Stimulated activated CD8-positive, alpha-beta memory T cell treated with anti-CD3 and anti-CD28 coated beads, Interleukin-15, amount 100 ng/mL, for 24 hours (primary cell): ENCODE measurements around the gene PLCB2.

Source experiments
- DNase-seq: peaks from one replicate; pipeline ENCODE4 v3.0.0-alpha.2; 2020; ENCODE audit warnings: low read depth

PLCB2 gene

DNA sequence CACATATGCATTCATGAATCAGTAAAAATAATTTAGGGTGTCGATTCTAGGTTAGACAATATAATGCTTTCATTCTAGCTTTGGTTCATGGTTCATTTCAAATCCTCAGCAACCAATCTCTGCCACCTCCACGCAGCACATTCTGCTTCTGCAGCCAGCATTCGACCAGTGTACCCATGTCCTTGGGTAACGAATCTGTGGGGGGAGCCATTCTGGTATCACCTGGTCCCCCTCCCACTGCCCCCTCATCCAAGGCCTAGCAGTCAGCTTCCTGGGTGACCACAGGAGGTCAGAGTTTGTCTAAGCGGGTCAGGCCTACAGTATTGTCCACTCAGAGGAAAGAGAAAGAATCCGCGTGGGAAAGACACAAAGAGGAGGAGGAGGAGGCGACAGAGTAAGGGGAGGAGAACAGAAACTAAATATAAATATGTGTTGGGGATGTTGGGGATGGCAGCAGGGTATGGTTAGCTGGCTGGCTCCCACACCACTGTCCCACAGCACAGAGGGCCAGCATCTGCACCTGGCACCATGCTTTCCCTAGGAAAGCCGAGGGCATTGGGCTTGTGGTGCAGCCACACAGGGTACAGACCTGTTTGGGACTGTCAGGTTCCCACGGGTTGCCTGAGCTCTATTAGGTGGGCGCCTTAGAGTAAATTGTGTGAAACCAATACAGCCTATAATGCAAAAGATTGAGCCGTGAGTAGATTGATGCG is 56.8 kb downstream of the PLCB2 start:
- no peak for DNase-seq

DNA sequence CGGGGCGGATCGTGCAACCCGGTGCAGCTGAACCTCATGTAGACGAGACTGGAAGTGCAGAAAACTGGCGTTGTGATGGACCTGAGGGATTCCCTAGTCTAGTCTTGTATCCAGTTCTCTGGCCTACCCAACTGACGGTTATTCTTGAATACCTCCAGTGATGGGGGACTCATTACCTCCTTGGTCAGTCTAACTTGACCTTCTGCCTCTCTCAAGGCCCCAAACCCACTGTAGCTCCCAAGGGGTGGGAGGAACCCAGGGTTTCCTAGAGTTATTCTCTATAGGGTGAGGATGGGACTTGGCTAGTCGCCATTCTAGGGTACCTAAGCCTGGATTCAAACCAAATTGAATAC is 57.5 kb downstream of the PLCB2 start:
- no peak for DNase-seq

DNA sequence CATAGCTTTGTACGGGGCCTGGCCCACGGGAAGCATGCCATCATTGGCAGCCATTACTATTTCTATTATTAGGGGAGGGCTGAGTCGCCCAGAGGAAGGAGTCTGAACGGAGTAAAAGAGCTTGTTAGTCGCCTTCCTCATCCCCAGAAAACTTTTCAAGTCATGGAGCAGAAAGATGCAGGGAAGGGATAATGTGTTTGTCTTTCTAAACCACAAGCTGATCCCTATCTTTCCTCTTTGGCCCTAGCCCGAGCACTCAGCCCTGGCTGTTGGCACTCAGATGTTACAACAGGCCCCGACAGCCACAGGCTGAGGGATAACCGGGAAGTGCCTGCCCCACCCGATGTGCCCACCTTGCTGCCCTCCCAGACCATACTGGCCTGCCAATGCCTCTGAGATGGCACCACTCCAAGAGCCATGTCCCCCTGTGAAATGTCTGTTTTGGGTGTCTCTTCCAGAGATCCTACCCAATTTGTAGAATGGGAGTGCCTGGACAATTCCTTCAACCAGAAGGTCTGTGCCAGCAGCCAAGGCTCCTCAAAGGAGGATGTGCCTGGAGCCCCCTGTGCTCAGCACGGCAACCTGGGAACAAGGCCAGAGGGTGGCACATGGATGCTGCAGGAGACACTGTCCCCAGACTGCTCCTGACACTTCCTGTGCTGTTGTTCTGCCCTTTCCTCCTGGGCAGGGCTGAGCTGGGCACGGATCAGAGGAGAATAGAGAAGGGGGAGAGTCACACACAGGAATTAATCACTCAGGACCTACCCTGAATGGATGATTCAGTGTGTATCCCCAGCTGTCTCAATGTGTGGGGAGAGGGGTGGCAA is 58.0 kb downstream of the PLCB2 start:
- DNase-seq = no peak

DNA sequence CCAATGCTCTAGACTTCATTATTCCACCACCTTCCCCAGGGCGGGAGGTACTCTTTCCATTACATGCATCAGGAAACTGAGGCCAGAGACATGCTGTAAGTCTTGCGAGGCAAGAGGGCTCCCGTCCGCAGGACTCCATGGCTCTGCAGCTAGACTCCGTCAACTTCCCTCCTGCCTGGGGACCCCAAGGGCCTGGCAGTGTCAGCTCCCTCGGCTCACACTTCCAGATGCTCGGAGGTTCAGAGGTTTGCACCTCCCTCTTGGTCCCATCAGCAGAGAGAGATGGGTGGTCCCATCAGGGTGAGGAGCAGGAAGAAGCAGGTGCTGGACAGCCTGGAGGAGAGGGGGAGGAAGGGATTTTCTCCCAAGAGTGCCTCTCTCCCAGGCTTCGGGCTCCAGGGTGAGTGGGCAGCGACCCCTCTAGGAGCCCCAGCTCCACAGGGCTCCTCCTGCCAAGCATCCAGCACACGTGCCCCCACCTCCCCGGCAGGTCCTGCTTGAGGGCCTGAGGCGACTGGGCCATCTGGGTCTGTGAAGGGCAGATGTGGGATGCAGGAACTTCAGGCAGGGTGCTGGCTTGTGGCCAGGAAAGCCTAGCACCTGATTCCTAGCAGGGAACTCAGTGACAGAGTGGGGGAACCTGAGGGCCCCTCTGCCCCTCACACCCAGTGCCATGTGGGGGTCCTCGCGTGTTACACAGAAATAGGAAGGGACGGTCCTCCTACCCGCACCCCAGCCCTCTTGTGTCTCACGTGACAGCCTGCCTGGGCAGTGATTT is 59.5 kb downstream of the PLCB2 start:
- no peak for DNase-seq

DNA sequence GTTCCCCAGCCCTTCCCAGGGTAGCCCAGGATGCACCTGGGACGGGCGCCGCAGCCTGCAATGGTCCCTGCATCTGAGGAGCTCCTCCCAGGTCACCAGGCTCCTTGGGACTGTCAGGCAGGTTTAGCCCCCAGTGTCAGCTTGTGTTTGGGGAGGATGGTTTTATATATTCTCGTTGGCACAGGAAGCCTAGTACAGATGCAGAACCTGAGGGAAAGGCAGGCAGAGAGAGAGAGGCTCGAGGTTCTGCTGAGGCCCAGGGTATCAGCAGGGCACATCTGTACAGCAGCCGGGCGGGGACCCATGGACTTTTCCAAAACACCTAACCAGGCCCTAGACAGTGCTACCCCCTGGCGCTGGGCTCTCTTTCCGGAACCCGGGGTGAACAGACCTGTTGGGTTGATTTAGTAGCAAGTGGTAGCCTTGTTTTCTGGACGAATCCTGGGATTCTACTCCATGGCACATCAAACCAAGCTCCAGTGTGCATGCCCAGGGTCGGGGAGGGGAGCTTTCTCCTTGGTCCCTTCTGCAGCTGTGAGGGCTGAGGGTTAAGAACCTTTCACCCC is 60.2 kb downstream of the PLCB2 start:
- no peak for DNase-seq

DNA sequence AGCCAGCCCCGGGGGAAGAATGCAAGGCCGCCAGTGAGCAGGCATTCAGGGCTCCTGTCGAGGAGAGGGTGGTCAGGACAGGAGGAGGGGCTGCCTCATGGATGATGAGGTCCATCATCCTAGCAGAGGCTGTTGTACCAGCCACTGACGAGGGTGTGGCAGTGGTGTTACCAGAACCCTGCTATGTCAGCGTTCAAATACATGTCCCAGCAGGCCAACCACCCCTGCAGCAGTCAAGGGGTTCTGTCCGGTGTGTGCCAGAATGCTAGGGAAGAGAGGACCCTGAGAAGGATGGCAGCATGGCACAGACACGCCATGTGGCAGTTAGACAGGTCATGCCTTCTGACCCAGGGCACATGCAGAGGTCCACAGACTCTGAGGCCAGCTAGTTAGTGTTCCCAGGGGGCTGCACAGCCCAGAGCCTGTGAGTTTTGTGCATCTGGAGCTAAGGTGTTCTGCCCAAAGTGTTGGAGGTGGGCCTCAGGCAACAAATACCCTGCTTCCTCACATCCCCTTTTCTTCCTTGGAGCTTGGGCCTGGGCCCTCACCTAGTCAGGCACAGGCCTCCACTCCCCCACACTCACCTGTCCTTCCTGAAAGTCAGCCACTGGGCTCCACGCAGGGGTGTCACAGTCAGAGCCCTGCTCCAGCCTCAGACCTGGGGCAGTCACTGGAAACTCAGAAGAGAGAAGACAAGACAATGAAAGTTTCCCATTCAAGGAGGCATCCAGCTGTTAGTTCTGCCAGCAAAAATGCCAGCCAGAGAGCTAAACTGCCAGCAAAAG is 61.0 kb downstream of the PLCB2 start:
- no peak for DNase-seq

DNA sequence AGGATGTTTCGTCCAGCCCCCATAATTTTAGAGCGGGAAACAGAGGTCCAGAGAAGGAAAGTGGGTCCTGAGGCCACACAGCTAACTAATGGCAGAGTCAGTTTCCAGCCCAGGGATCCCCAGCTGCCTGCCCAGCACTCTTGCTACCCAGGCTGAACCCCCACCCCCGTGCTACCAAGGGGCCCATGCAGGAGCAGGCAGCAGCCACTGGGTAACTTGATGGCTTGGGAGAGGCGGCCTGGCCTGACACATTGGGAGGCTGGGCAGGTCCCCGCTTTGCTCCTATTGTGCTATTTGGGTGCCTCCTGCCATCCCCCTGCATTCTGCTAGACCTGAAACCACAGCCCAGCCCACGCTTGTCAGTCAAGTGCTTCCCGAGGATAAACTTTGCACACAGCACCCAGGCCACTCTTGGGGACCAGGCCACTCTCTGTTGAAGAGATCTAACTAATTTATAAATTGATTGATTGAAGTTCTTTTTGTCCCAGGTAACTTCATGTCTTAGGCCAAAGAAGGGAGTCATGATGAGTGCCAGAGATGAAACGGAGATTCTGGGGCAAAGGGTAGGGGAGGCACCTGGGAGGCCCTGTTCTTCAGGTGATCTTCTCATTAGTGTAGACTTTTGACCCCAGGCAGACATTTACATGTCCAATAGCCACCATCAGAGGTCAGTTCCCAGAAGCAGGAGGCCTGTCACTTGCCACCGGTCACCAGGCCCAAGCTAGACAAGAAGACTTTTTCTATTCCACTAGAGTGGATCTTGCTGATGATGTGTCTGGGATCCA is 61.9 kb downstream of the PLCB2 start:
- DNase-seq = no peak

DNA sequence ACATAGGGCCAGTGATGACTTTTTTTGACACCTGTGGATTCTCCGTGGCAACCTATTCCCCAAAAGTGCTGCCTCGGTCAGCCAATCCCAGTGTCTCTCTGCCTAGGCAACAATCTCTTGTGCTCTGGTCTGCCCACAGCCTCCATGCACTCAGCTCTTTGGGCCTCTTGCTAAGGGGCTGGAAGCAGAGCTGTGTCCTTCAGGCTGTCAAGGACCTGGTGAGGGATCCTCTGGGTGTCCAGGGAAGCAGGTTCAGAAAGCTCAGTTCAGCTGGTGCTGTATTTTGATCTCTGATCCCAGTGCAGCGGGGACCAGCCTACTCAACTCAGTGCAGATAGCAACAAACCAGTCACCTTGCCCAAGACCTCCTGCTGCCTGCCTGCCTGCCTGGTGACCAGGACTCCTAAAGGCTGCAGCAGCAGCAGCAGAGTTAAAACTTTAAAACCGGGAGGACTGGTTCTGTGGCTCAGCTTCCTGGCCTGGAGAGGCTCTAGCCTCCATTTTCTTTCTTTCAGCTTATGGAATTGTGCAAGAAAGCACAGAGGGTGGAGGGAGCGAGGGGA is 62.7 kb downstream of the PLCB2 start:
- DNase-seq = no peak

DNA sequence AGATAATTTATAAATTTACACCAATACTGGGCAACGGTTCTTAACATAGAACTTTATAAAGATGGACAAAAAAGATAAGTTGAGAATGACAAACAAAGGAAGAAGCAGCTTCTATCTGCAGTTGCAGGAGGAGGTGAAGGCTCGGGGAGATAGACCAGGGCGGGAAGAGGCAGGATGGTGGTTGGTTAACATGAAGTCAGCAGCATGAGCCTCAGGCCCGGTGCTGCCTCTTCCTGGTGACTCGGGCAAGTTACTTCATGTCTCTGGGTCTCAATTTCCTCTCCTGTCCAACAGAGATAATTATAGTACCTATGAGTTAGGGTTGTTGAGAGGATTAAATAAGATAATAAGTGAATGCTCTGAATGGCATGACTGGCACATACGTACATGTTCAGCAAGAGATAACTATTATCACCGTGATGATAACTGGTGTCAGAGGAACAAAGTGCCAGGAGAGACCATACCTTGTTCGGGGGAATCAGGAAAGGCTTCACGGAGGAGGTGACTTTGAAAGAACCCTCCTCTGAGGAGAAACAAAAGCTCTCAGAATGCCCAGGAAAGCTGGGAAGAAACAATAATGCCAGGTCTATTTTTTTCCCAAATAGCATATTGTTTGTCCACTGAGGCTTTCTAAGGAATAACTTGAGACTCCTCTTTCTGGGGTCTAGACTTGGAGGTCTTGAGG is 64.5 kb downstream of the PLCB2 start:
- no peak for DNase-seq

DNA sequence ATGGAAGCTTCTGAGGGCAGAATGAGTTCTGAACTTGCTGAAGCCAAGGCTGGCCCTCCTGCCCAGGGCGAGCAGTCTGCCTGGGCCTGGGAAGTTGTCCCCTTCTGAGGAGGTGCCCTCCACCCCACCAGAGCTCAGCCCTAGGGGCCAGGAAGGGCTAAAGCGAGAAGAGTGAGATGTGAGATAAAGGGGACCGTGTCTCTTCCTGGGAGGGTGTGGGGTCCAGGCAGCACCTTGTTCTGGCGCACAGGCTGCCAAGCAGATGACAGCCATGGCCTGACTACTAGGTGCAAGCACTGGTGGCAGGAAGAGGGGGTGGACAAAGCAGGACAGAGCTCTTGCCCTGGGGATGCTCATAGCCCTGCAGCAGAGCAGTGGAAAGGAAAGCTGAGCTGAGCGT is 65.1 kb downstream of the PLCB2 start:
- DNase-seq = no peak

DNA sequence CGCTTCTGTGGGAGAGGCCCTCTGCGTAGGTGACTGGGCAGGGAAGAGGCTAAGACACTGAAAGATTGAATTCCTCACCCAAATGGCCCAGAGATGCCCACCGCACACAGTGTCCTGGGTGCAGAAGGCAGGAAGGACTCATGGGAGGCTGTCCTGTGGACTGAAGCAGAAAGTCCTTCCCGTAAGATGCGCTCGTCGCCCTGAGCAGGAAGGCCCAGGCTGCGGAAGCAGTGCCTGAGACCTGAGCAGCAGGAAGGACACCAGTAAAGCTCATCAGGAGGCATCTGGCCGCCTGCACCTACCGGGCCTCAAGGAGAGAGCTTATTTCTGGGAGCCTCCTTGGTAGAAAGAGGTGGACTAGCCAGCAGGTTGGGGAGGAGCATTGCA is 65.5 kb downstream of the PLCB2 start:
- DNase-seq = no peak

DNA sequence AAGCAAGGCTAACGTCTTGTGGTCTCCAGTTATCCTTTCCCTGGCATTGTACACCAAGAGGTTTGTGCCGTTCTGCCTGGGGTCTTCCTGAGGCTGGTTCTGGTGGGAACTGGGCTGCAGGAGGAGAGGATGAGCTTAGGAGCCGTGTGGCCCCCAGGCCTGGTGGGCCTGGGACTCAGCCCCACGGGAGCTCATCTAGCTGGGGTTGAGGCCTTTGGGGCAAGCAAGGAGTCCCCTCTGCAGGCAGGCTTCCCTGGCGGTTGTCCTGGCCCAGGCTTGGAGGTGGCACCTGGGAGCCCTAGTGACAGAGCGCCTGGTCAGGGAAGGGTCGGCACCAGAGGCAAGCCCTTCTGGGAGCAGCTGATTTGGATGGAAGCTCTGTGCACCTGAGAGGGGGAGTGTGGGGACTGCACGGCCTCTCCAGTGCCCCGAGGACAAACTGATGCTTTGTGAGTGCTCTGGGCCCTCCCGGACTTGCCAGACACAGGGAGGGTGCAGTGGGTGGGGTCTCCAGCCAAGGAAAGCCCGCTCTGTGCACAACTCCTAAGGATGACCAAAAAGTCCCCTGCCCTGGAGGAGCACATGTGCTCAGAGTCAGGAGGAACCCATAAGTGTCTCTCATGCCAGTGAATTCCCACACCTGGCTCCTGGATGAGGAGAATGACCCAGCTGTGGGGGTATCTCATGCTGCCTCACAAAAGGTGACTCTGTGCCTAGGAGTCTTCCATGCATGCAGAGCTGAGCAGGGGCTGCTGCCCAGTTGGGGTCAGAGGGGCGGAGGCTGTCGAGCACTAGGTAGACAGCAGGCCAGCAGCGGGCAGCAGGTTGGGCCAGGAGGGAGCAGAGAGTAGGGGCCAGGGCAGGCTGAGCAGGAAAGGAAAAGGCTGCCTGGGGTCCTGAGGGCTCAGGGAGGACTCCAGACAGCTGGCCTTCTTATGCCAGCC is 66.2 kb downstream of the PLCB2 start:
- DNase-seq = no peak

DNA sequence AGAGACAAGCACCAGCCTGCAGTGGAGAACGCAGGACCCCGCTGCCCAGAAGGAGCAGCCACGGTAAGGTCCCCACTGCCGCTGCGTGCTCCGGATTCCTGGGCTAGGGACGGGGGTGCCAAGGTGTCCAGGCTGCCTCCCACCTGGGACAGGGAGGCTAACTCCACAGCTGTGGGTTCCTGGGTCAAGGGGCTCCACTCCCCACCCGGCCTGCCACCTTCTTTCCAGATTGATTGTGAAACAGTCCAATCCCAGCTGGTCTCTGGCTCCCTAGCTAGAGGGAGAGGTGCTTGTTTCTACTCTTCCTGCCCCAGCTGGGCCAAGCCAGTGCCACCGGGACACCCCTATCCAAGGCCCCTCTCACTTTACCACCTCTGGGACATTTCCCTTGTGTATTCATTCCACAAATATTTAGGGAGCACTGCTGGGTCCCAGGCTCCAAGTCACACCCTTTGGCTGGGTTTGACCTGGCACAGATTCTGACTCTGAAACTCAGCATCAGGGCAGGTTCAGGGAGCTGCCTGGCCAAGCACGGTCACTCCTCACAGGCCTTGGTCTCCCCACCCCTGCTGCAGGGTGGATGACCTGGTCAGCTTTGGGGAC is 67.0 kb downstream of the PLCB2 start:
- DNase-seq = no peak

DNA sequence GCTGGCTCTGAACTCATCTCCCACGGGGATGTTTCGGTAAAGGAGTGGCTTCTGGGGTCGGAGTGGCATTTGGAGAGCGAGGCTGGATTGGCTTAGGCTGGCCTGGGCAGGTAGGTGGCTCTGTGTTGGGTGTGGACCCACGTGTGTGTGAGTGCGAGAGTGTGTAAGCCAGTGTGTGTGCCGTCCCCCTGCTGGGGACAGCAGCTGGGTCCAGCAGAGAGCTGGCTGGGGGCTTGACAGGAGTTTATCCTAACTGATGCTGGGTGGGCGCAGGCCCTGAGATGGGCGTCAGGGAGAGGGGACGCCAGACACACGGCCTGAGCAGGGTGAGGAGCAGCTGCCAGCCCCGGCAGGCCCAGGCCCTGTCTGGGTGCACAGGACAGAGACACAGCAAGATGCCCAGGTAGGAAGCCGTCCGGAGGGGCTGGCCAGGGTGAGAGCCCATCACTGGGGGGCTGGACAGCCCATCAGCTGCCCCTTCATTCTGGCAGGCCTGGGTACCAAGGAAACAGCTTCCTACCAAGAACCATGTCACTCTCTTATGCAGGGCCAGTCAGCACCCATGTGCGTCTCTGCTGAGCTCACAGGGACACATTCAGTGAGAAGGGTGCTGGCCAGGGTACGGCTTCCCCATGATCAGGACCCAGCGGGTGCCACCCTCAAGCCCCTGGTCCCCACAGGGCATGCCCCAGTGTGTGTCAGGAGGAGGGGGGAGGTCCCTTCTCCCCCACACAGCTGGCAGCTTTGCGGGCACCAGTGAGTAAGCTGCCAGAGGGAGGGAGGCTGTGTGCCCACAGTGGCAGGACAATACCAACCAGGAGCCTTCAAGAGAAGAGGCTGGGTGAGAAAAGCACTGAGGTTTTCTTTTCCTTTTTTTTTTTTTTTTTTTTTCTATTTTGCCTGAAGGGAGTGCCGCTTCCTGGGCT is 67.8 kb downstream of the PLCB2 start:
- DNase-seq = no peak

DNA sequence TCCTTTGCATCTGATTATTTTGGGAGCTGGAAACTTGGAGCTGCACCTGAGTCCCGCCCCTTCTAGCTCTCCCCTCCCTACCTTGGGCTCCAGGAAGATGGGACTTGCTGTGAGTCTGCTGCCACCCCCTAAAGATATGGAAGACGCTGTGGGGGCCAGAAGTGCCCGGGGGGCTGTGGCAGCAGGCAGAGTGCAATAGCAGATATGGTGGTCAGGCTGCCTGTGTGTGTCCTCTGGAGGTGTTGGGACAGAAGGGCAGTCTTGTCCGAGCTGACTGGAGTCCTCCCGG is 68.4 kb downstream of the PLCB2 start:
- DNase-seq = no peak

DNA sequence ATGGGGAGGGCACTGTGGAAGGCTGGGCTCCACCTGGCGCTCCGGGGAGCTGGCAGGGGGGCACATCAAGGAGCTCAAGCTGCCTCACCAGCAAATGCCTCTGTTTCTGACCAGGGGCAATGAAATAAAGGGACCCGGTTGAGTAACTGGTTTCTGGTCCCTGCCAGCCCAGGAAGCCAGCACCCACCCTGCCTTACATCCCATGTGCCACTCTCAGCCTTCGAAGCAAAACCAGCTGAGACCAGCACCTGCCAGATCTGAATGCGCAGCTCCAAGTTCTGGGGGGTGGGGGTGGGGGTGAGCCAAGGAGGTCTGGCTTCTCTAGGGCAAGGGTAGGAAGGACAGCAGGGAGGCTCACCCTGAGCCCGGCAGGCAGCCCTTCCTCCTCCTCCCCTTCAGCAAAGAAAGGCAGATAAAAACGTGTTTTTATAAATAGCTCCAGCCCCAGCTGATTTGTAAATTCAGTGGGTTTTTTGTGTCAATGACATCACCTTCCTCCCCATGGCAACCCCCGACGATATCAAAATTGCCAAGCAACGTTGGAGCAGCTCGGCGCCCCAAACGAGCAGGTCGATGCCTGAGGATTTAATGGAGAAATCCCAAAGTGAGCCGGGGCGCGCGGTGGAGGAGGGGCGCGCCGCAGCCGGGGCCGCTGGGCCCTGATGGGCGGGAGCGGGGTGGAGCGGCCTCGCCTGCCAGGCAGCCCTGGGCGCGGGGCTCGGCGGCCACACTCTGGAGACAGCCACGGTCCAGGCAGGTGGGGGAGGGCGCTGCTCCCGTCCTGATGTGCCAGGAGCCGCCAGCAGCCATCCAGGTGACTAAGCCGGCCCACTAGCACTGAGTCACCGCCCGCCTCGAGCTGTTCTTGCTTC is 69.0 kb downstream of the PLCB2 start, which contains the start of gene PAK6:
Gene PAK6 (plus strand): TSS at position 532 of the 872 bp plus-strand sequence. CDS start 25,723 bp downstream, outside the sequence.
- DNase-seq = no peak
